Urinary bladder (tissue), 4 donors: ENCODE measurements around the gene CACNA2D1. TPM values are rescaled to one million over a fixed set of nuclear protein-coding genes. Genes with fewer than 3 reads are reported as not detected.

Experiments
- DNase-seq: peaks from one replicate; pipeline ENCODE4 v3.0.0-alpha.2; 2015; ENCODE audit errors: extremely low spot score
- H3K27ac ChIP-seq: one replicate; pipeline ENCODE4 v1.5.1; 2013; ENCODE audit warnings: low read depth, mild to moderate bottlenecking, moderate library complexity
- H3K36me3 ChIP-seq: one replicate; pipeline ENCODE4 v1.6.1; 2013; ENCODE audit warnings: mild to moderate bottlenecking, moderate library complexity; ENCODE audit not compliant: insufficient read depth
- H3K4me1 ChIP-seq: one replicate; pipeline ENCODE4 v1.6.1; 2013; ENCODE audit warnings: mild to moderate bottlenecking, moderate library complexity; ENCODE audit not compliant: insufficient read depth
- H3K4me3 ChIP-seq: one replicate; pipeline ENCODE4 v1.5.1; 2013; ENCODE audit warnings: low read depth, low read length
- WGBS: extraction: QIAGEN DNeasy Blood & Tissue Kit; methylation state at CpG from one replicate; pipeline ENCODE4 v1.1.7; 2013; 5-methylcytosine and 5-hydroxymethylcytosine counted together
- polyA plus RNA-seq: library from polyadenylated mRNA; stranded (reverse); fragments of 200-250 nt; gene quantifications from one replicate; pipeline ENCODE4 v1.2.3, GENCODE V29; 2013
- total RNA-seq: library from RNA; depleted of rRNA; stranded (reverse); fragments of >200 nt; gene quantifications from one replicate; pipeline ENCODE4 v1.2.3, GENCODE V29; 2014
- donor health status: healthy with polysubstance abuse.
- donor health status: healthy.

Gene CACNA2D1
- total and polyA plus RNA-seq, 2 donors = 18.7 to 89.1 TPM

GRCh38 chr7:82373926-82374635 lies 69.5 kb downstream of the CACNA2D1 start:
- Histone ChIP-seq H3K27ac (no peak overlapping the region), H3K4me3 (no peak overlapping the region), H3K36me3 (no peaks in the 10 kb centered on the region), H3K4me1 (no peaks in the 10 kb centered on the region)
- DNase-seq = no peak
- WGBS = 61% methylated on average over 7 of the region's 7 CpGs

DNA sequence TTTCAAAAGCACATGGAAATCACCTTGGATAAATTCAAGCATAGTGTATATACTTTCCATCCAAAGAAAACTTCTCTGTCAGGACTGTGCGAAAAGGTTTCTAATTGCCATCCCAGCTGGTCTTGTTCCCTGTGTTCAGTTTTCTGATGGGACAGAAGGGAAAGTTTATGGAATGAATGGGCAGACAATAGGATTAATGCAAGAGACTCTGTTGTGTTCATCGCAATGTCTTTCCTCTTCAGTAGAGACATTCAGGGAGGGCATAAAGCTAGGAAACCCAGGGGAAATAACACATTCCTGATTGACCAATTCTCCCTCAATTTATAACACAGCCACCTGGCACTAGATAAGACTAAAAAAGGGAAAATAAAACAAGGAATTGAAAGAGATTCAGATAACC lies 78.9 kb downstream of the CACNA2D1 start:
- H3K4me1 ChIP-seq = no peaks in the 10 kb centered on the region
- no peak for DNase-seq
- H3K27ac ChIP-seq = no peak overlapping the region
- H3K4me3 ChIP-seq = no peak overlapping the region
- H3K36me3 ChIP-seq = no peaks in the 10 kb centered on the region
- 98% methylated on average over 2 of the region's 2 CpGs for WGBS

DNA sequence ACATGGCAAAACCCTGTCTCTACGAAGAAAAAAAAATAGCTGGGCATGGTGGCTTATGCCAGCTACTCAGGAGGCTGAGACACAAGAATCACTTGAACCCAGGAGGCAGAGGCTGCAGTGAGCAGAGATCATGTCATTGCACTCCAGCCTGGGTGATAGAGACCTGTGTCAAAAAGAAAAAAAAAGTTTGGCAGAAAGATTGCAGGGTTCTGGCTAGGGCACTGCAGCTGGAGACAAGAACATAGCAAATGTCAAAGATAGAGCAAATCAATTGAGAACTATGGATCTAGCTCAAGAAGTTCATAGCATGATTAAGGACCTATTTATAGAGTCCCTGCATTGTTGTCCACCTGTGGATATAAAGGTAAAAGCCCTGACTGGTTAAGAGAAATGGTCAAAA lies 79.5 kb downstream of the CACNA2D1 start:
- no peak for DNase-seq
- H3K4me1 ChIP-seq = no peaks in the 10 kb centered on the region
- no peak overlapping the region for H3K27ac ChIP-seq
- 81% methylated on average over 1 of the region's 1 CpG for WGBS
- no peak overlapping the region for H3K4me3 ChIP-seq
- no peaks in the 10 kb centered on the region for H3K36me3 ChIP-seq

DNA sequence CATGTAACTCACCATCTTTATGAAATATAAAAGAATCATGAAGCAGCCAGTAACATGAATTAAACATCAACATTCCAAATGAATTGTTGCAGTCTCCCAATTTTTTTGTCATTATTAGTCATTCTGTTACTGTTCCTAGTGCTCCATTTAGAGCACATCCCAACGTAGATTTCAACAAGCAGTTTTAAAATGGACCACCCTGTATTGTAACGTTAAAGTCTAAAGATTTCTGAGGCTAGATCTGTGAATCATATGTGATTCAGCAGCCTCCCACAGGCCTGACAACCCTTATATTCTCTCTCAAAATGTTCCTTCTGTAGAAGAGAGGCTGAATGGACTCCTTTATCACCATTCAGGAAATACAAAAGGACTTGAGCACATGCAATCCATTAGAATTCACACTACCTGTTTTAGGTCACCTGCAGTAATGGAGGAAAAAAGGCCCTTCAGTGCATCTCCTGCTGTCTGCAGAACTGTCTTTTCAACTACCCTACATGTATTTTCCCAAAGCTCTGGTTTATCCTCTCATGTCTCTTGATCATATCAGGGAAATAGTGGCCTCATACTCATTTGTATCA lies 81.4 kb downstream of the CACNA2D1 start:
- DNase-seq = no peak
- 69% methylated on average over 2 of the region's 2 CpGs for WGBS

GRCh38 chr7:82360591-82361368 lies 82.8 kb downstream of the CACNA2D1 start:
- no peak overlapping the region for H3K4me3 ChIP-seq
- WGBS = 24% methylated on average over 2 of the region's 2 CpGs
- DNase-seq = no peak
- no peaks in the 10 kb centered on the region for H3K4me1 ChIP-seq
- no peak overlapping the region for H3K27ac ChIP-seq
- no peaks in the 10 kb centered on the region for H3K36me3 ChIP-seq

More for the DNA sequence above, 81.4 kb downstream of the CACNA2D1 start:
- Histone ChIP-seq H3K4me1 (no peaks in the 10 kb centered on the region), H3K27ac (no peak overlapping the region), H3K36me3 (no peaks in the 10 kb centered on the region), H3K4me3 (no peak overlapping the region)

DNA sequence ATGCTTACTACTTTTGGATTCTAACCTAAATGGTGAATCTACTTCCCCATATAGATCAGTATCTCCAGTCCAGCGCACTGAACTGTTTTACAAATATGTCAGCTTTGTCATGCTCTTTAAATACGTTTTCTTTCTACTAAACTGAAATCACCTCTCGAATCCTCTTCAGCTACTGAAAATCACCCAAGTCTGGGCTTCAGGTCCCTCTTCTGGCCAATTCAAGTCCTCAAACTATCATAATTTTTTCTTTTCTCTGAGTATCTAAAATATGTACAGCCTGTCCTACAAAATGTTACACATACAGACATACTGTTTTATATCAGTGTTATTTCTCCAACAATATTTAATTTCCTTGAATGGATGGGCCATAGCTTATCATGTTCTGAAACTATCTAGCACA lies 84.2 kb downstream of the CACNA2D1 start:
- Histone ChIP-seq H3K4me1 (no peaks in the 10 kb centered on the region), H3K27ac (no peak overlapping the region), H3K36me3 (no peaks in the 10 kb centered on the region), H3K4me3 (no peak overlapping the region)
- 84% methylated on average over 3 of the region's 3 CpGs for WGBS
- DNase-seq = no peak

DNA sequence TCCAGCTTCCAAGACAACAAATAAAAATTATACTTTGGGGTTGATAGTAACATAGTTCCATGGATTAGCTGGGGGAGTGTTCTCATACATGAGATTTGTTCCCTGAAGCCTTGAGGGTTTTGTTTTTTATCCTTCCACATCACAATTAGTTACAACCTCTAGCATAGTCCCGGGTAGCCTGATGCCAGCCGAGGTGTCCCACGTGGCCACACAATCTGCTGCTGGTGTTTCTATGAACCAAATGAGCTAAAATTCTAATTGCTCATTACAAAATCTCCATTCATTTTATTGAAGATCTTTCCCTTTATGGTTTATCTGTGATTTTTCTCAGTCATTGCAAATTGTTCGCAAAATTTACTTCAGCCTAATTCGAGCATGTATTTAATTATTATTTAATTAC lies 84.7 kb downstream of the CACNA2D1 start:
- DNase-seq = no peak
- Histone ChIP-seq H3K27ac (no peak overlapping the region), H3K4me3 (no peak overlapping the region), H3K4me1 (no peaks in the 10 kb centered on the region), H3K36me3 (no peaks in the 10 kb centered on the region)
- WGBS = 94% methylated on average over 5 of the region's 5 CpGs

DNA sequence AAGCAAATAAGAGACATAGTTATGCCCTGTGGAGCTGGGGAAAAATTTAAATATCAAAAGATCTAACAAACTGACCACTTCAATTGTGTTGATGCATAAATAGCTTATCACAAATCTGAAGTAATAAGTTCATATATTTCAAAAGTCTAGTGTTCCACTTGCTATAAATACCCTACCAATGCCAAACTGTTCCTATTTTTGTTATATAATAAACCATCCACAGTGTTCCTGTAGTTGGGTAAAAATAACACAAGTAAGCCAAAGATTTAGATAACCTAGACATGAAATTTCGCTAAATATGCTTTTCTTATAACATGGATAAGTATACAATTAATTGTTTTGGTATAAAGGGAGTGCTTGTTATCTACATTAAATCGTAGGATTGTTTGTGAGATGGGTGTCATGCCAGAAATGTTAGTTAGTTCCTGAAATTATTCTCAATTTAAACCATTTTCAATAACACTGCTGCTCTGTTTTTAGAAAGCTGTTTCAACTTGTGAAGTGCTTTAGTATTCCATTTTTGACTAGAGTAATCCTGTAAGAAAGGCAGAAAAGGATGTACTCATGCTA lies 85.5 kb downstream of the CACNA2D1 start:
- DNase-seq = no peak
- 42% methylated on average over 2 of the region's 2 CpGs for WGBS
- H3K36me3 ChIP-seq = no peaks in the 10 kb centered on the region
- H3K27ac ChIP-seq = no peak overlapping the region
- no peak overlapping the region for H3K4me3 ChIP-seq
- H3K4me1 ChIP-seq = no peaks in the 10 kb centered on the region

DNA sequence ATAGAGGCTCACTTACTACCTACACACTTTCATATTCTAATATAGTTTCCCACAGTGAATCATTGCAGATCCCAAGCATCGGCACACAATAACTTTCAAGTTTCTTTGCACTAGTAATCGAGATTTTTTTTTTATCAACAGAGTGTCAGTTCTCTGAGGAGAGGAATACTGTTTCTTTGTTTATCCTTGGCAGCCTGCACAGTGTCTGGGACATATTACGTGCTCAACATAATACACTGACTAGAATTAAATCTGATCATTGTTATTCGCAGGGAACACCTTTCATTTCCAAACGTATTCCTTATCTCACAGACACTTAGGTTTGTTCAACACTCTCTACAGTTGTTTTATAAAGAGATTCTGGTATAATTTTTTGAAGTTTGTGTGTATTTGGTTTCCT lies 95.3 kb downstream of the CACNA2D1 start:
- 40% methylated on average over 5 of the region's 5 CpGs for WGBS
- no peaks in the 10 kb centered on the region for H3K36me3 ChIP-seq
- H3K4me3 ChIP-seq = no peak overlapping the region
- DNase-seq = no peak
- no peak overlapping the region for H3K27ac ChIP-seq
- no peaks in the 10 kb centered on the region for H3K4me1 ChIP-seq

DNA sequence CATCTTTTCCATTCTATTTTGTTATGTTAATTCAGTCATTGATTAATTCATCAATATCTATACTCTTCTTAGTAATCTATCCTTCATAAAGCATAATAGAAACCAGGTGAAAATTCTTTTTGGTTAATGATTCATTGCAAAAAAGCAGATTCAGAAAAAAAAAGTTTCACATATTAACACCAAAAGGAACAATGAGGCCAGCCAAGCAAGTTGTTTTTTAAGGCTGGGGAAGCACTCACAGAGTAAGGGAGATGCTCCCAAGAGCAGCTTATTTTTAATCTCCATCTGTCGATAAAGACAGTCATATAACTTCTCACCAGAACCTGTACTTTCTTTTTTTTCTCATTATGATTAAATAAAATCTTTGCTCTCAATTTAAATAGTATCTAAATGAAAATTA lies 95.8 kb downstream of the CACNA2D1 start:
- 82% methylated on average over 1 of the region's 1 CpG for WGBS
- Histone ChIP-seq H3K36me3 (no peaks in the 10 kb centered on the region), H3K4me3 (no peak overlapping the region), H3K4me1 (no peaks in the 10 kb centered on the region), H3K27ac (no peak overlapping the region)
- no peak for DNase-seq

GRCh38 chr7:82345886-82346285 lies 97.7 kb downstream of the CACNA2D1 start:
- Histone ChIP-seq H3K27ac (no peak overlapping the region), H3K36me3 (no peaks in the 10 kb centered on the region), H3K4me3 (no peak overlapping the region), H3K4me1 (no peaks in the 10 kb centered on the region)
- no peak for DNase-seq

- 33% methylated on average over 1 of the region's 1 CpG for WGBS
Observed at GRCh38 chr7:82343716-82344115, 99.9 kb downstream of the CACNA2D1 start.

DNA sequence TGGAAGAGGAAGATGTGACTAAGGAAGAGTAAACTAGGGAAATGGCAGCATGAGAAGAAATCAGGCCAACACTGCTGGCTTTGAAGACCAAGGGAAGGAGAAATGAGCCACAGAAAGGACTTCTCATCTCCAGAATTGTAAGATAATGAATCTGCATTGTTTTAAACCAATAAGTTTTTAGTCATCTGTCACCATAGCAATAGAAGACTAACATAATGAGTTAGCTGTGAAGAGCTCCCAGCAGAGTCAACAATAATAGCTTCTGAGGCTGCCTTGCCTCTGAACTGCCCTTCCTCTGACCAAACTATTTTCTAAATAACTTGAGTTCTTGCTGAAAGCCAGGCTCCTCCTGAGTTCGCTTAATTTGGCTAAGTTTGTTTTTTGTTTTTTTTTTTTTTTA lies 103.6 kb downstream of the CACNA2D1 start:
- H3K27ac ChIP-seq = no peak overlapping the region
- H3K4me1 ChIP-seq = no peaks in the 10 kb centered on the region
- no peak for DNase-seq
- H3K4me3 ChIP-seq = no peak overlapping the region
- H3K36me3 ChIP-seq = no peaks in the 10 kb centered on the region
- WGBS = 100% methylated on average over 1 of the region's 1 CpG

More at GRCh38 chr7:82343716-82344115, 99.9 kb downstream of the CACNA2D1 start:
- H3K36me3 ChIP-seq = no peaks in the 10 kb centered on the region
- H3K4me1 ChIP-seq = no peaks in the 10 kb centered on the region
- no peak for DNase-seq
- H3K4me3 ChIP-seq = no peak overlapping the region
- H3K27ac ChIP-seq = no peak overlapping the region

DNA sequence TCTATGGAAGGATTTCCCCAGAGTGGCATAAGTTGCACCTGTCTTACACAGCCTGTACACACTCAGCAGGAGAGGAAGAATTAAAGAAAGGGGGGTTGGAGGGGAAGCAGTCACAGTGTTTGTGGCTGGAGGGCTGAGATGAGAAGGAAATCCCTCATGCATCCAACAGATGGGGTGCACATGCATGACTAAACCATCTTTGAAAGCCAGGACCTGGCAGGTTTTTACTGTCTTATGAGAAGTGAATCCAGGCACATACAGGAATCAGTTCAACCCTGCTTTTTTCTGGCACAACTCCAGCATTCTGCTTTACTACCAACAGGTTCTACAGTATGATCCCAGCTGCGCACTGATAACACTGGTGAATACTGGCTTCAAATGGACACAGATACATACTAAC lies 107.7 kb downstream of the CACNA2D1 start:
- no peak for DNase-seq
- WGBS = 97% methylated on average over 1 of the region's 1 CpG

More for the DNA sequence above, 107.7 kb downstream of the CACNA2D1 start:
- H3K27ac ChIP-seq = no peak overlapping the region
- no peaks in the 10 kb centered on the region for H3K36me3 ChIP-seq
- no peaks in the 10 kb centered on the region for H3K4me1 ChIP-seq
- no peak overlapping the region for H3K4me3 ChIP-seq
